Measurements from ENCODE around the gene SLC9A1. TPM values are rescaled to one million over a fixed set of nuclear protein-coding genes. Genes with fewer than 3 reads are reported as not detected.

SLC9A1 gene
- total RNA-seq, 1 donor from 2014 or later: 1.4 TPM

DNA sequence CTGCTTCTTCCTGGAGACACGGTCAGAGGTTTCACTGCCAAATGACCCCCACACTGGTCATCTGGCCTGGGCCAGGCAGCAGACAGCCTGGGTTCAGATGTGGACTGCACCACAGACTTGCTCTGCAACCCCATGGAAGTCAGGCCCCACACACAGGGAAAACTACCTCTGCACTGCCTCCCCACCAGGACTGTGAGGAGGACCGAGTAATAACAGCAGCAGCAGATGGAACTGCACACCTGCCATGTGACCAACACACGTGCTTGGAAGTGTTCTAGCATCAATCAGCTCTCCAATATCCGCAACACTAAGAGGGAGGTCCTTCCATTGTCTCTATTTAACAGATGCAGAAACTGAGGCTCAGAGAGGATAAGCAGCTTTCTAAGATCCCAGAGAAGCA is 51.4 kb downstream of the SLC9A1 start:
- DNase-seq (ENCODE audit: low spot score): no peak

DNA sequence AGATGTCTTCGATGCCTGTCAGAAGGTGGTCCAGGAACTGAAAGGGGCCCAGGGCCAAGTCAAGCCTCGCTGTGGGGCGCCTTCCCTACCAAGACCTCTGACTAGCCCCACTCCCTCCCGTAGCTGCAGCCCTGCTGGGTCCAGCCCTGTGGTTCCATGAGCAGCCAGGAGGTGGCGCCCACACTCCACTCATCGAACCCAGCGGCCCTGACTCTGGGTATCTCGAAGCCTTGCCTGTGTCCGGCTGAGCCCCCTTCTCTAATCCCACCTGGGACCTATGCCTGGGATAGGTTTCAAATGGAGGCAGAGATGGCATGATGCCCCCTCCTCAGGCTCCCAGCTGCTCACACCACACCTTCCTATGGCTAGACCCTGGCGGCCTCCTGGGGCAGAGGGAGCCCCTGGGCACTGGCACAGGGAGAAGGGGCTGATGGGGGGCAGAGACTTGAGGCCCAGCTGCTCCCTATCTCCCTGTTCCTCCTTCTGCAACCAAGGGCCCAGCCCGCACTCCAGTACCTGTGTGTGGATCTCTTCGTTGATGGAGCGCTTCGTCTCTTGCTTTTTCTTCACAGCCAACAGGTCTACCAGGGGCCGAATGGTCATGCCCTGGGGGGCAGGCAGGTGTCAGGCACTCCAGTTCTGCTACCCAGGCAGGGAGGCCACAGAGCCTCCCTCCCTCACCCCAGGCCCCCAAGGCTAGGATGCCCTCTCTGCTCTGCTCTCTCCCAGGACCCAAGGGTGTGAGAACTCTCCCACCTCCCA is 52.0 kb downstream of the SLC9A1 start:
- DNase-seq (ENCODE audit: low spot score): peak; percentile 68

DNA sequence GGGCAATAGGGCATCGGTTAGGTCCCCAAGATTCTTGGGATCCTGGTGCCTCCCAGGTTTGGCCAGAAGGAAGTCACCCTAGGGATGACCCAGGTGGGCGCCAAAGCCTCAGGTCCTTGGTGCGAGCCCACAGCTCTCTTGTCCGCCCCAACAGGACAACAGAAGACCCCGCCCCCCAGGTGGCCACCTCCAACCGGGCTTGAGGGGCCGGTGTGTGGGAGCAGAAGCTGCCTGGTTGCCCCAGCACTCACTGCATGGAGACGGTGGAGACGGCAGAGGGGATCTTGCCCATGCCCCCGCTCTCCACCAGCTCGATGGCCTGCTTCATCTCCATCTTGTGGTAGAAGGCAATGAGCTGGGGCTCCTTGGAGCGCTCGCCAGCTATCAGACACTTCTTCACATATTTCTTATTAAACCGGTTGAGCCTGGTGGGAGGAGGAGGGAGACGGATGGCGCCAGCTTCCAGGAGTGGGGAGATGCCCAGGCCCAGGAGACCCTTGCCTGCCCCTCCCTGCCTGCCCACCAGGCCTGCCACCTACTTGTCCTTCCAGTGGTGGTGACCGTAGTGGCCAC is 52.7 kb downstream of the SLC9A1 start:
- no peak for DNase-seq (ENCODE audit: low spot score)

DNA sequence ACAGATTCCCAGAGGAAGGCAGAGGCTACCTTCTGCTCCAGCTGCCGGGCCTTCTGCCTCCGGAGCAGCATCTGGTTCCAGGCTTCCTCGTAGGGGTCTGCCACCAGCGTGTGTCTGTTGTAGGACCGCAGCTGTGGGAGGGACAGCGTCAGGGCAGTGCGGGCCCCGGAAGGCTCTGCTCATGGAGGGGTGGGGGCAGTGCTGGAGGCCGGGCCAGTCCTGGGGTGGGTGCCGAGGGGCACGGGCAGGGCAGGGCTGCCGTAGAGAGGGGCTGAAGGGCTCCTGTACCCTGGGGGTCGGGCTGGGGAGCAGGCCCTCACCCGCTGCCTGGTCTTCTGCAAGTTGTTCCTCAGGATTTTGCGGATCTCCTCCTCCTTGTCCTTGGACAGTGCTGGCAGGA is 53.2 kb downstream of the SLC9A1 start:
- DNase-seq (ENCODE audit: low spot score): no peak

DNA sequence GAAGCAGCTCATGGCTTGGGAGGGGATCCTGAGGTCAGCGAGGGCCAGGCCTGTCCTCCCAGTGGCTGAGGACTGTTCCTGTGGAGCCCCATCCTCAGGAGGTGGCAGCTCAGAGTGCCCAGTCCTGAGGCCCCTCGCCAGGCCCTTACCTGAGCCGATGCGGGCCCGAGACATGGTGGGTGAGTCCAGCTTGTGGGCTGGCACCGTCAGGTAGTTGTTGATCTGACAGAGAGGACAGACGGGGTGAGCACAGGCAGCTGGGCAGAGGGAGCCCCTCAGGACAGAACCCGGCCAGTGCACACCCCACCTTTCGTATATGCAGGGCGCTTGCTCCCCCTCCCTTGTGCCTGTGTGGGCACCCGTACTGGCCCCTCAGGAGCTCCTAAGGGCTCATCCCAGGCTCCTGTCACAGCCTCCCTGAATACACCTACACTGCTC is 53.9 kb downstream of the SLC9A1 start:
- no peak for DNase-seq (ENCODE audit: low spot score)

DNA sequence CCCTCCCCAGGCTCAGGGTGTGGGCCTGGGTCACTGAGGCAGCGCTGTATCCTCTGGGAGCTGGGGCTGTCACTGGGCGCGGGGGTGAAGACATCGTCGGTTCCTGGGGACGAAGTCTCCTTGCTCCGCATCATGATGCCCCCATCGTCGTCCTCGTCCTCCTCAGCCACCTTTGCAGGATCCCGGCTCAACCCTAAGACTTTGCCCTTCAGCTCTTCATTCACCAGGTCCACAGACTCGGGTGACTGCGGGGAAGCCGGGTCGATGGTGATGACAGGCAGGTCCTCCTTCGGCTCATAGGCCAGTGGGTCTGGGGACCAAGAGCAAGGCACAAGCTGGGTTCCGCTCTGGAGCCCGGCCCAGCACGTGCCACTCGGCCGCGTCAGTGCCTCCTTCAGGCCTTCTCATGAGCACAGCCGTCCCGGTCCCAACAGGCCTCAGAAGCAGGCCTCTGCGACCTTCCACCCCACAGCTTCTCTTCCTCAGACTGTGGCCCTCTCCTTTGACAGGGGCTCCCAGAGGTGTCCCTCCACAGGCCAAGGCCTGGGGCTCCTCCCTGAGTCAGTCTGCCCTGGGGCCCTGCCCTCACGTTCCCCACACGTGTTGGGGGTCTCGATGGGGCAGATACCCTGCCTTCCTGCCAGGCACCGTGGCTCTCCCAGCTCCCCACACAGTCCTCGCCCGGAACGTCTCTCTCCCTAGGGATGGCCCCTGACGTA is 54.4 kb downstream of the SLC9A1 start:
- no peak for DNase-seq (ENCODE audit: low spot score)

DNA sequence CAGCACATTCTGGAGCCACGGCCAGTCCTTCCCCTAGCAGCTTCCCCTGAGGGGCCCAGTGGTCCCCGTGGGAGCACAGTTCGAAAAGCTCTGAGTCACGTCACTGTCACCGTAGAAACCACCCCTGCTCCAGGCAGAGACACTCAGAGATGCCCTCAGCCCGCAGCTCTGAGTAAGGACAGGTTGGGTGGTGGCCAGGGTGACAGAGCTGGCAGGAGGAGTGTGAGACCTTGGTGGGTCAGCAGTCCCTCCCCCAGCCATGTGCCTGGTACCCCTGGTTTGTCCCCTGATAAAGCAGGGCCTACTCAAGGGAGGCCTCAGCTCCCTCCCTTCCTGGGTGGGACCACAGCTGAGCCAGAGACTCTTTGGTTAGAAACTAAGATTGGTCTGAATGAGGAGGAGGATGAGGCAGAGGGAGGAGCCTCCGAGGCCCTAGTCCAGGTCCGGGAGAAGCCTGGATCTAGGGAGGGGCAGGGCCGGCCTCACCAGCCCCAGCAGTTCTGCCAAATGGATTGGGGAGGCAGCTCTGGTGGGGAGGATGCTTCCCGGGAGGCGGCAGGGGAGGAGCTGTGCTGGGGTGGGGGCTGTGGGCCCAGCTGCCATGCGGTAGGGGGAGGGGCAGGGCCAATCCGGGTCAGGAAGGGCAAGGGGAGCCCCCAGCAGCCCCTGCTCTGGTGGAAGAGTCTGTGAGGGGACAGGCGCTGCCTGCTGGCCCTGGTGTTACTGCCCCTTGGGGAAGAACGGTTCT is 55.2 kb downstream of the SLC9A1 start:
- peak; percentile 97 for DNase-seq (ENCODE audit: low spot score)

DNA sequence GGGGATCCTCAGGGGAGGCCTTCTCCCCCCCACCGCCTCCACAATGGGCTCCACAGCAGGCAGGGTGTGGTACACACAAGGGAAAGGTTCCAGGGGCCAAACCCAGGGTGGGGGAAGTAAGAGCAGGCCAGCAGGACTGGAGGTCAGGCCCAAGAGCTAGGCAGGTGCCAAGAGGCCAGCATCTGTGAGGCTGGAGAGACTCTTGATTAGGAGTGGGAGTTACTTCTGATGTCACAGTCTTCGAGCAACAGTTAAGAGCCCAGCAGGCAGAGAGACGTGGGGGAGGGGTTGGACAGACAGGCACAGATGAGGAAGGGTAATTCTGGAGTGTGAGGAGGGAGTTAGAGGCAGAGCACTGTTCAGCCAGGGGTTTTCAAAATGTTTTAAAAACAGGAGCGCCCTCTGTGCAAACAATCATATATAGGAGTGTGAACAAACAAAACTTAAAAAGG is 55.8 kb downstream of the SLC9A1 start:
- DNase-seq (ENCODE audit: low spot score): peak; percentile 93

DNA sequence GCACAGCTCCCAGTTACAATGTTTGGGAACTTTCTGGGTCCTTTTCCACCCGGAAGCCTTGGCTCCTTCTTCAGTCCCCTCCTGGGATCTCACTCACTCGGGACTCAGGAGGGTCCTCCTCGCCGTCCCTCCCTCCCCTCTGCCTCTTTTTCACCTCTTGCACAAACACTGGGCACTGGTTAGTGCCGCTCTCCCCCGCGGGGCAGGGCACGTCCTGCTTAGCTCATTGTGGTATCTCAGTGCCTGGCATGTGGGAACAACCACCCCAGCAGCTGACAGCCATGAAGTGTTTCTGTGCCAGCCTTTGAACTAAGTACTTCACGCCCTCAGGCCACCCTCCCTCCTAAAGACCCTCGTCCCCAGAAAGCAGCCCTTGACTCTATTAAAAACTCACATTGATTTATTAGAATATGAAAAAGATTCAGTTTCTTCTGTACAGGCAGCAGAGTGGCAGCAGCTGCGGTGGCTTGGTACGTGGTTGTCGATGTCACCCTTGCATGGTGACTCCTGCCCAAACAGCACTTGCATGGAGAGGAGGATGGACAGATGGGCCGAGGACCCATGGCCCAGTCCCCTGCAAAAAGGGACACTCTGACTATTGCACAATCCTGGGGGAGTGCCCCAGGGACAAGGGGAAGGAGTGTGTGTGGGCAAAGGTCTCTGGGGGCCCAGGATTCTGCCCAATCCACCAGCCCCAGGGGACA is 56.3 kb downstream of the SLC9A1 start:
- no peak for DNase-seq (ENCODE audit: low spot score)

DNA sequence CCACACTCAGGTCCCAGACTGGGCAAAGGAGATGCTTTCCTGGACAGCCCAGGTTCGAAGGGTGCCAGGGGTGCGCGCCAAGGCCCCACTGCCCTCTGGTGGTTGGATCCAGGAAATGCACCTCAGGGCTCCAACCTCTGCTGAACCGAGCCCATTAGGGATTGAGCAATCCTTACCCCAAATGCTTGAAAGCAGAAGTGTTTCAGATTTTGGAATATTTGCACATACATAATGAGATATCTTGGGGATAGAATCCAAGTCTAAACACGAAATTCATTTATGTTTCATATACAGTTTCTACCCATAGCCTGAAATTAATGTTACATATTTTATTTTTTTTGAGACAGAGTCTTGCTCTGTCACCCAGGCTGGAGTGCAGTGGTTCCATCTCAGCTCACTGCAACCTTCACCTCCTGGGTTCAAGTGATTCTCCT is 57.4 kb downstream of the SLC9A1 start:
- DNase-seq (ENCODE audit: low spot score): peak; percentile 81

DNA sequence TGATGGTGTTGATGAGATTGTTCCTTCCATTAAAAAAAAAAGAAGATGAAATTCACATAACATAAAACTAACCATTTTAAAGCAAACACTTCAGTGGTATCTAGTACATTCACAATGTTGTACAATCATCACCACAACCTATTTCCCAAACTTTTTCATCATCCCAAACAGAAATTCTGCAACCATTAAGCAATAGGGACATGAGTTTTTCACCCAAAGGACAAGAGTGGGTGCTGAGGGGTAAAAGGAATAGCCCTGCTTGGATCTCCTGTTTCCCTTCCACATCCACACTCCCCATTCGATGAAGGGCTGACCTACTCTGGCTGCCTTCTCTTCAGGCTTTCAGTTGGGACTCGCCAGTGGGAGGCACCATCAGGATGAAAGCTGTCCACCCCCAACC is 59.3 kb downstream of the SLC9A1 start:
- no peak for DNase-seq (ENCODE audit: low spot score)

DNA sequence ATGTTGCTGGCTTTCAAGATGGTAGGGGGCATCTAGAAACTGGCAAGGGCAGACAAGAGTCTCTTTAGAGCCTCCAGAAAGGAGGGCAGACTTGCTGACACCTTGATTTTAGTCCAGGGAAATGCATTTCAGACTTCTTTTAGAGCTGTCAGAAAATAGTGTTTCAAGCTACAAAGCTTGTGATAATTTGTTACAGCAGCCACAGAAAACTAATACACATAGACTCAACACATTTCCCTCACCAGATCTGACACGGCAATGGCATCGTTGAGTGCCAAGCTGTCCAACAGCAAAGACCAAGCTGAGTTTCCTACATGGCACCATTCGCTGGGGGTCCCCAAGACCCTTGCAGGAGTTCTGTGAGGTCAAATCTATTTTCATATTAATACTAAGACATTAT is 62.0 kb downstream of the SLC9A1 start:
- no peak for DNase-seq (ENCODE audit: low spot score)

DNA sequence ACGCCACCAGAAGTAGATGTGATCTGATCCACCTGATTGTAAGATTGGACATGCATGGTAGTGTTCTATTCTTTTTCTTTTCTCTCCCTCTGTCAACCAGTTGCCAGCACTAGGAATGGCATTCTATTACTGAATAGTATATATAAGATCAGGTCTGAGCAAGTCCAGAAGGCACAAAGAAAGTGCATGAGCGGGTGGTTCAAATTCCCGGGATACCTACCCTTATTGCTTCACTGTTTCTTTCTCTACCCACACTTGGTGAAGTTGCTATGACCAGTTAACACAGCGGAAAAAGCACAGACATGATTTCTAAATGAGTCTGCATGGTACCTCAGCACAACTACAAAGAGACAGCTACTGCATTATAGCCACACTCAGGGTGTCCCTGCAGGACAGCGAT is 64.0 kb downstream of the SLC9A1 start:
- no peak for DNase-seq (ENCODE audit: low spot score)

DNA sequence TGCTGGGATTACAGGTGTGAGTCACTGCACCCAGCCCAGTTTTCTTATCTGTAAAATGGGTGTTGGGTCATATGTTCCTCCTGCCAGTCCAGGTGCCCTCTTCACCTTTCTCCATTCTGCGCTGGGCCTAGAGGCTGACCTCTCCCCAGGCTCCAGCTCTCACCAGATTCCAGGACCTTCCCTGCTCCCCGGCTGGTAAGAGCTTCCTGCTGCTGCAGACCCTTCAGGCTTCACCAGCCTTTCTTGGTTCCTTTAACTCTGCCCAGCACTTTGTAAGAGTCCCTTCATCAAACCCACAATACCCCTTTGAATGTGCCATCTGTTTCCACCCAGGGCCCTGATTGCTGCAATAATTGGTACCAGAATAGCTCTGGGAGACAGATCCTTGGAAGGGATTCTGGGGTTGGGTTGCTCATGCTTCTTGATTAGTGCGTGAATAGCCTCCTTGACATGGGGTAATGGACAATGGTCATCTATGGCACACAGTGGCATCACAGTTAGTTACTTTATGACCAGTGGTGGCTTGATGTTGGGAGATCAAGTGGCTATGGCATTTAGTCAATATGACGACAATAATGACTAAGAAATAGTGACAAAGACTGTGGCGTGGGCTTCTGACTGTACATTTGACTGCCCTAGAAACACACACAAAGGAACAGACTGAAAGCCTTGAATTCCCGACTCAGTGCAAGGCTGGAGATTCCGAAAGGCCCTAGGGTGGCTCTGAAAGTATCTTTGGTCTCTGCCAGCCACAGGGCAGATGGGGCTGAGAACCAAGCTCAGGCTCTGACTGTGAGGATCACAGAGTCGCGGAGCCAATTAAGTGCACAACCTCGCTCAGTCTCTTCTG is 67.3 kb downstream of the SLC9A1 start:
- DNase-seq (ENCODE audit: low spot score): no peak

DNA sequence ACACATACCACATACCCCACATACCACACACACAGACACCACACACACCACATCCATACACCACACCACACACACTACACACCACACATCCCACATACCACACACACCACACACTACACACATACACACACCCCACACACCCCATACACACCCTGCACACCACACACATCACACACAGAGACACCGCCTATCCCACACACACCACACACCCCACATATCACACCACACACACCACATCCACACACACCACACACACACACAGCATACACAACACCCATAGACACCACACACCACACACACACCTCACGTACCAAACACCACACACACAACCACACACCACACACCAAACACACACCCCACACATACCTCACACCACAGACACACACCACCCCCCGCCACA is 68.3 kb downstream of the SLC9A1 start:
- no peak for DNase-seq (ENCODE audit: low spot score)

DNA sequence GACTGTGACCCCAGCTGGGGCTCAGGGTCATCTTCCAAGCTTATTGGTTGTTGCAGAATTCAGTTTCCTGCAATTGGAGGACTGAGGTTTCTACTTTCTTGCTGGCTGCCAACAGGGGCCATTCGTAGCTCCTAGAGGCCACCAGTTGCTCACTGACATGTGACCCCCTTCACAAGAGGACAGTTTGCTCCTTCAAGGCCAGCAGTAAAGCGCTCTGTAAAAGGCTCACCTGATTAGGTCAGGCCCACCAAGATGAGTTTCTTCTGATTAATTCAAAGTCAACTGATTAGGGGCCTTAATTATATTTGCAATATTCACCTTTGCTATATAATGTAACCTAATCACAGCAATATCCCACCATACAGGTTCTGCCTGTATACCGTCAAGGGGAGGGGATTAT is 68.9 kb downstream of the SLC9A1 start:
- DNase-seq (ENCODE audit: low spot score): no peak

DNA sequence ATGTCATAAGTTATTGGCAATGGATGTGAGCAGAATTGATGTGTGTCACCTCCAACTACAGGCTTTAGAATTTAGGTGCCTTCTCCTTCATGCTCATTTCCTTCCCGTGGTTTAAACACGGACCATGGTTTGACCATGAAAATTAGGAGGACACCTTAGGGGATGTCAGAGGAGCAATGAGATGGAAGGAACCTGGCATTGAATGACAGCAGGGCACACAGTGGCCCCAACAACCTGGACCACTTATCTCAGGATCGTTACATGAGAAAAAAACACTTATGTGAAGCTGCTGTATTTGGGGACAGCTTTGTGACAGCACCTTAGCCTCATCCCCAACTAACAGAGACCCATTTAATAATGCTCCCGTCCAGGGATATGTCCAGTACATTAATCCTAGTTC is 70.8 kb downstream of the SLC9A1 start:
- DNase-seq (ENCODE audit: low spot score): no peak

DNA sequence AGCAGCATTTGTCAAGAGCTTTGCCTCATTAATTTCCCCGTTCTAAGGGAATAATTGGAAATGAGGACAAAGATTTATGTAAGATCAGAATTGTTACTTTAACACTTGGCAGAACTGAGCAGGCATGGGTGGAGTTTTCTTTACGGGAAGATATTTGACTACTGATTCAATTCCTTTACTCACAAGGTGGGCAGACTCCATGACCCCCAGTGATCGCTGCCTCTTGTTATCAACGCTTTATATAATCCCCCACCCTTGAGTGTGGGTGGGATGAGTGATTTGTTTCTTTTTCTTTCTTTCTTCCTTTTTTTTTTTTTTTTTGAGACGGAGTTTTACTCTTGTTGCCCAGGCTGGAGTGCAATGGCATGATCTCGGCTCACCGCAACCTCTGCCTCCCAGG is 77.0 kb downstream of the SLC9A1 start:
- no peak for DNase-seq (ENCODE audit: low spot score)

DNA sequence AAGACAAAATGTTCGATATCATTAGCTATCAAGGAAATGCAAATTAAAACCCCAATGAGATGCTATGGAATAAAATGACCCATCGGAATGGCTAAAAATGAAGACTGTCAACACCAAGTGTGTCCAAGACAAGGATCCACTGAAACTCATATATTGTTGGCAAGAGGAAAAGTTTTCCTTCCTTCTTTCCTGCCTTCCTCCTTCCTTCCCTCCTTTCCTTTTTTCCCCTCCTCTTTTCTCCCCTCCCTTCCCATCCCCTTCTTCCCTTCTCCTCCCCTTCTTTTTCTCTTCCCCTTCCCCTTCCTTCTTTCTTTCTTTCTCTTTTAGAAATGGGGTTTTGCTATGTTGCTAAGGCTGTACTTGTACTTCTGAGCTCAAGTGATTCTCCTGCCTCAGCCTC is 78.1 kb downstream of the SLC9A1 start:
- DNase-seq (ENCODE audit: low spot score): no peak

DNA sequence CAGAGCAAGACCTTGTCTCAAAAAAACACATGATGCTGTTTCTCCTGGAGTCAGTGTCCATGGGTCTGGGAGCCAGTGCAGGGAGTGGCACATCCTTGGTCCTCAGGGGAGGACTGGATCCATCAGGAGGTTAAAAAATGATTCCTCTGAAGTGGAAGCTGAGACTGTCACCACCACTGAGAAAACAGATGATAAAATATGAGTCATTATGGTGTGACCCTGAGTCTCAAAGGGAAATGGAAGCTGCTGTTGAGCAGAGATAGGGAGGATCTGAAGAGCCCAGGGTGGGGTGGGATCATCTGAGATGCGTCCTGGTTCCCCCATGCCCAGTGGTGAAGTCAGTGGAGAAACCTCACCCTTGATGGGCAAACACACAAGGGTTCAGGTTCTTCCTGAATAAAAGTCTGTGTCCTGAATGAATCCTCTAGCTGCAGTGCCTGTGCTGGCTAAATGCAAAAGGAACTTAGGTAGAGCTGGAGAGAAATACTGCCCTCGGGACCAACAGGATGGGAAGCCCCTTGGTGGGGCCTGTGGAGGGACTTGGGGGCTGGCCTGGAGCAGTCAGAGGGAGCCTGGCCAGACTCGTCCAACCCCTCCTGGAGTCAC is 80.6 kb downstream of the SLC9A1 start:
- DNase-seq (ENCODE audit: low spot score): no peak

All from umbilical cord (tissue), 2 donors.